ENCODE data around the gene PRKAG3.
"Not testable (repeated sequence)": the region's sequence is repeated elsewhere in the genome, so short reads cannot be mapped to it uniquely, and the experiment has no call there.

Gene PRKAG3

GRCh38 chr2:218780046-218780445, 51.6 kb downstream of the PRKAG3 start:
- no peak for DNase-seq

GRCh38 chr2:218777276-218777990, 54.2 kb downstream of the PRKAG3 start:
- DNase-seq = no peak

GRCh38 chr2:218776488-218776887, 55.1 kb downstream of the PRKAG3 start:
- DNase-seq = no peak

GRCh38 chr2:218773881-218774280, 57.7 kb downstream of the PRKAG3 start:
- no peak for DNase-seq

- not testable (repeated sequence) for DNase-seq
Observed at GRCh38 chr2:218772759-218773158, 58.8 kb downstream of the PRKAG3 start.

Measured in right hindlimb (tissue), 1 donor.